Measurements from ENCODE around the gene SKAP1.

Gene SKAP1

GRCh38 chr17:48161127-48161905 is 268.7 kb downstream of the SKAP1 start:
- DNase-seq, result no peak

GRCh38 chr17:48160177-48161081 is 269.6 kb downstream of the SKAP1 start:
- no peak for DNase-seq

- DNase-seq, result no peak
Observed at GRCh38 chr17:48159232-48159631, 270.8 kb downstream of the SKAP1 start.

GRCh38 chr17:48155889-48156611 is 274.0 kb downstream of the SKAP1 start:
- DNase-seq, result no peak

GRCh38 chr17:48153691-48154358 is 276.2 kb downstream of the SKAP1 start:
- DNase-seq, result no peak

- DNase-seq, result no peak
Observed at GRCh38 chr17:48152289-48152688, 277.7 kb downstream of the SKAP1 start.

GRCh38 chr17:48151220-48151619 is 278.8 kb downstream of the SKAP1 start:
- no peak for DNase-seq

GRCh38 chr17:48150597-48151001 is 279.4 kb downstream of the SKAP1 start:
- DNase-seq, result no peak

GRCh38 chr17:48149787-48150463 is 280.1 kb downstream of the SKAP1 start:
- no peak for DNase-seq

- DNase-seq, result no peak
Observed at GRCh38 chr17:48148854-48149786, 280.9 kb downstream of the SKAP1 start.

- DNase-seq, result no peak
Observed at GRCh38 chr17:48148029-48148770, 281.8 kb downstream of the SKAP1 start.

GRCh38 chr17:48144976-48145798 is 284.8 kb downstream of the SKAP1 start:
- no peak for DNase-seq

- DNase-seq, result no peak
Observed at GRCh38 chr17:48144231-48144630, 285.8 kb downstream of the SKAP1 start.

GRCh38 chr17:48143629-48144028 is 286.4 kb downstream of the SKAP1 start:
- no peak for DNase-seq

GRCh38 chr17:48139944-48140343 is 290.1 kb downstream of the SKAP1 start:
- peak in 1 of 2 donors; percentile 57 for DNase-seq

- no peak for DNase-seq
Observed at GRCh38 chr17:48137656-48138055, 292.4 kb downstream of the SKAP1 start.

GRCh38 chr17:48134912-48135480 is 295.0 kb downstream of the SKAP1 start:
- no peak for DNase-seq

GRCh38 chr17:48132385-48132784 is 297.6 kb downstream of the SKAP1 start:
- DNase-seq, result no peak

All from bone marrow (tissue), 2 donors.